ENCODE results near the gene S100A10.
A peak's percentile ranks its signal among the peaks of the same experiment; 100 is the strongest.

S100A10 gene

GRCh38 chr1:151968058-151968457, 25.6 kb downstream of the S100A10 start:
- no peak for DNase-seq (ENCODE audit: low read depth)
- no peak overlapping the region for H3K4me3 ChIP-seq (ENCODE audit: low read depth, low read length)
- TF ChIP-seq CTCF (IDR thresholded peaks at IDR 0.05; ENCODE audit: control insufficient read depth, extremely low read depth, insufficient read depth), result peak; percentile 63

- no peak overlapping the region for H3K4me3 ChIP-seq (ENCODE audit: low read depth, low read length)
- TF ChIP-seq CTCF (IDR thresholded peaks at IDR 0.05; ENCODE audit: control insufficient read depth, extremely low read depth, insufficient read depth), result no peak
- no peak for DNase-seq (ENCODE audit: low read depth)
Observed at GRCh38 chr1:151967091-151967490, 26.6 kb downstream of the S100A10 start.

GRCh38 chr1:151966061-151966460, 27.6 kb downstream of the S100A10 start:
- no peak for TF ChIP-seq CTCF (IDR thresholded peaks at IDR 0.05; ENCODE audit: control insufficient read depth, extremely low read depth, insufficient read depth)
- DNase-seq (ENCODE audit: low read depth), result no peak
- no peak overlapping the region for H3K4me3 ChIP-seq (ENCODE audit: low read depth, low read length)

GRCh38 chr1:151964510-151964909, 29.1 kb downstream of the S100A10 start:
- TF ChIP-seq CTCF (IDR thresholded peaks at IDR 0.05; ENCODE audit: control insufficient read depth, extremely low read depth, insufficient read depth), result no peak
- H3K4me3 ChIP-seq (ENCODE audit: low read depth, low read length), result no peak overlapping the region
- DNase-seq (ENCODE audit: low read depth), result no peak

- no peak for TF ChIP-seq CTCF (IDR thresholded peaks at IDR 0.05; ENCODE audit: control insufficient read depth, extremely low read depth, insufficient read depth)
- DNase-seq (ENCODE audit: low read depth), result no peak
- no peak overlapping the region for H3K4me3 ChIP-seq (ENCODE audit: low read depth, low read length)
Observed at GRCh38 chr1:151963288-151963687, 30.4 kb downstream of the S100A10 start.

- DNase-seq (ENCODE audit: low read depth), result no peak
- TF ChIP-seq CTCF (IDR thresholded peaks at IDR 0.05; ENCODE audit: control insufficient read depth, extremely low read depth, insufficient read depth), result no peak
- no peak overlapping the region for H3K4me3 ChIP-seq (ENCODE audit: low read depth, low read length)
Observed at GRCh38 chr1:151961833-151962232, 31.8 kb downstream of the S100A10 start.

- no peak for TF ChIP-seq CTCF (IDR thresholded peaks at IDR 0.05; ENCODE audit: control insufficient read depth, extremely low read depth, insufficient read depth)
- no peak overlapping the region for H3K4me3 ChIP-seq (ENCODE audit: low read depth, low read length)
- DNase-seq (ENCODE audit: low read depth), result peak; percentile 22
Observed at GRCh38 chr1:151960780-151961513, 32.7 kb downstream of the S100A10 start.

All from LNCaP clone FGC (cell line).